OCI-LY1 (cell line): ENCODE data around the gene PKNOX1.
"Not testable (repeated sequence)": the region's sequence is repeated elsewhere in the genome, so short reads cannot be mapped to it uniquely, and the experiment has no call there.

ENCODE experiments used
- EZH2 ChIP-seq: fragments of 200-600 bp; sonication (generic), shearing (Covaris generic); IDR thresholded peaks from 2 replicates; pipeline ENCODE4 v1.8.0; 2017; ENCODE audit warnings: borderline replicate concordance, mixed run types, mild to moderate bottlenecking, antibody characterized with exemption, low read length, moderate library complexity, mixed read lengths
- TF ChIP-seq, protein P1 (sequence below): fragments of 200-600 bp; sonication (generic), shearing (Covaris generic); IDR thresholded peaks from 2 replicates; pipeline ENCODE4 v1.5.1; 2017; ENCODE audit warnings: mild to moderate bottlenecking, antibody characterized with exemption, low read length, moderate library complexity, mixed read lengths

DNA sequence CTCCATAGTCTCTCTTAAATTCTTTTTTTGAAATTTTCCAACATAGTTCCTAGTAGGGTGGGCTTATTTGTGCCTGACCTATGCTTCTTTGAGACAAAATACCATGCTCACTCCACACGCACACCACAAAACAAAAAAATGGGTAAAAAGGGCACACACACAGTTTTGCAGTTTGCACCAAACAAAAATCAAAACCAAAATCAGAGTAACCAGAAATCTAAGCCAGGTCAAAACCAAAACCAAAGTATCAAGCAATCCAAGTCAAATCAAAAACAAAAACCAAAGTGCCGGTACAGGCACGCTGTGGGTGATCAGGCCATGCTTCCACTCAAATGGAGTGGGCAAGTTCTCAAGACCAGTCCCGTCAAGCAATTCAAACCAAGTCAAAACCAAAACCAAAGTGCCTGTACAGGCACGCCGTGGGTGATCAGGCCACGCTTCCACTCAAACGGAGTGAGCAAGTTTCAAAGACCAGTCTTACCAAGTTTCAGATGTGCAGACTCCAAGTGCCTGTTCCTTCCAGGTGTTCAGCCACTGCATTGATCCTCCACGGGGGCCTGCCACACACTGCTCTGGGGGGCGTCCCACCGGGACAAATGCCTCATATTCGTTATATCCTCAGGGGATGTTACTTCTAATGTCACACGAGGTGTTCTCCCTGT lies 25.1 kb upstream of the PKNOX1 start:
- TF ChIP-seq, protein P1, sequence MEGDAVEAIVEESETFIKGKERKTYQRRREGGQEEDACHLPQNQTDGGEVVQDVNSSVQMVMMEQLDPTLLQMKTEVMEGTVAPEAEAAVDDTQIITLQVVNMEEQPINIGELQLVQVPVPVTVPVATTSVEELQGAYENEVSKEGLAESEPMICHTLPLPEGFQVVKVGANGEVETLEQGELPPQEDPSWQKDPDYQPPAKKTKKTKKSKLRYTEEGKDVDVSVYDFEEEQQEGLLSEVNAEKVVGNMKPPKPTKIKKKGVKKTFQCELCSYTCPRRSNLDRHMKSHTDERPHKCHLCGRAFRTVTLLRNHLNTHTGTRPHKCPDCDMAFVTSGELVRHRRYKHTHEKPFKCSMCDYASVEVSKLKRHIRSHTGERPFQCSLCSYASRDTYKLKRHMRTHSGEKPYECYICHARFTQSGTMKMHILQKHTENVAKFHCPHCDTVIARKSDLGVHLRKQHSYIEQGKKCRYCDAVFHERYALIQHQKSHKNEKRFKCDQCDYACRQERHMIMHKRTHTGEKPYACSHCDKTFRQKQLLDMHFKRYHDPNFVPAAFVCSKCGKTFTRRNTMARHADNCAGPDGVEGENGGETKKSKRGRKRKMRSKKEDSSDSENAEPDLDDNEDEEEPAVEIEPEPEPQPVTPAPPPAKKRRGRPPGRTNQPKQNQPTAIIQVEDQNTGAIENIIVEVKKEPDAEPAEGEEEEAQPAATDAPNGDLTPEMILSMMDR: not testable (repeated sequence)
- not testable (repeated sequence) for TF ChIP-seq EZH2
